ENCODE measurements around the gene INA.
"Not testable (repeated sequence)": the region's sequence is repeated elsewhere in the genome, so short reads cannot be mapped to it uniquely, and the experiment has no call there.

The INA gene

GRCh38 chr10:103276896-103277712, at the start of gene INA:
Gene INA (plus strand): TSS chr10:103277138. CDS start chr10:103277212, 74 bp downstream.
- no peaks in the 10 kb centered on the region for H3K9me3 Mint-ChIP-seq
- DNase-seq (ENCODE audit: low spot score in 2 of 2) = peak in 1 of 2 donors; percentile 52
- peaks cover 17% of the 10 kb centered on the region for H3K4me1 Mint-ChIP-seq
- no peaks in the 10 kb centered on the region for H3K36me3 Mint-ChIP-seq
- peak within 1 kb of the TSS; percentile 45 for H3K4me3 Mint-ChIP-seq
- ATAC-seq = peak; percentile 71
- H3K27ac Mint-ChIP-seq = no peak within 1 kb of the TSS

GRCh38 chr10:103227416-103227815, 49.5 kb upstream of the INA start:
- DNase-seq (ENCODE audit: low spot score in 2 of 2) (no peak), ATAC-seq (no peak)
- Mint-ChIP-seq H3K4me3 (no peak overlapping the region), H3K9me3 (peaks cover 9% of the 10 kb centered on the region), H3K27ac (no peak overlapping the region), H3K4me1 (no peaks in the 10 kb centered on the region), H3K36me3 (no peaks in the 10 kb centered on the region)

- Mint-ChIP-seq H3K4me3 (no peak overlapping the region), H3K9me3 (no peaks in the 10 kb centered on the region), H3K36me3 (no peaks in the 10 kb centered on the region), H3K4me1 (no peaks in the 10 kb centered on the region), H3K27ac (no peak overlapping the region)
- no peak for DNase-seq (ENCODE audit: low spot score in 2 of 2)
- no peak for ATAC-seq
These were observed 45.8 kb upstream of the INA start for GRCh38 chr10:103231047-103231551.

GRCh38 chr10:103232131-103232673, 44.7 kb upstream of the INA start:
- DNase-seq (ENCODE audit: low spot score in 2 of 2) (no peak), ATAC-seq (no peak)
- Mint-ChIP-seq H3K4me1 (no peaks in the 10 kb centered on the region), H3K9me3 (no peaks in the 10 kb centered on the region), H3K36me3 (no peaks in the 10 kb centered on the region), H3K4me3 (no peak overlapping the region), H3K27ac (no peak overlapping the region)

GRCh38 chr10:103232772-103233488, 44.0 kb upstream of the INA start:
- Mint-ChIP-seq H3K4me3 (no peak overlapping the region), H3K4me1 (no peaks in the 10 kb centered on the region), H3K27ac (no peak overlapping the region), H3K9me3 (no peaks in the 10 kb centered on the region), H3K36me3 (no peaks in the 10 kb centered on the region)
- no peak for DNase-seq (ENCODE audit: low spot score in 2 of 2)
- ATAC-seq = no peak

GRCh38 chr10:103235775-103236174, 41.2 kb upstream of the INA start:
- no peak for ATAC-seq
- Mint-ChIP-seq H3K27ac (no peak overlapping the region), H3K36me3 (no peaks in the 10 kb centered on the region)

GRCh38 chr10:103238506-103239252, 38.3 kb upstream of the INA start:
- ATAC-seq = no peak
- Mint-ChIP-seq H3K27ac (no peak overlapping the region), H3K4me3 (no peak overlapping the region), H3K36me3 (no peaks in the 10 kb centered on the region), H3K9me3 (no peaks in the 10 kb centered on the region), H3K4me1 (peaks cover 7% of the 10 kb centered on the region)
- no peak for DNase-seq (ENCODE audit: low spot score in 2 of 2)

More at GRCh38 chr10:103235775-103236174, 41.2 kb upstream of the INA start:
- H3K4me3 Mint-ChIP-seq = no peak overlapping the region
- no peak for DNase-seq (ENCODE audit: low spot score in 2 of 2)
- peaks cover 7% of the 10 kb centered on the region for H3K4me1 Mint-ChIP-seq
- H3K9me3 Mint-ChIP-seq = no peaks in the 10 kb centered on the region

- DNase-seq (ENCODE audit: low spot score in 2 of 2) (no peak), ATAC-seq (no peak)
- Mint-ChIP-seq H3K4me3 (no peak overlapping the region), H3K9me3 (no peaks in the 10 kb centered on the region), H3K36me3 (no peaks in the 10 kb centered on the region), H3K4me1 (peaks cover 12% of the 10 kb centered on the region), H3K27ac (no peak overlapping the region)
These were observed 35.5 kb upstream of the INA start for GRCh38 chr10:103241262-103242011.

- no peaks in the 10 kb centered on the region for H3K9me3 Mint-ChIP-seq
- peak; percentile 78 for ATAC-seq
- no peak overlapping the region for H3K4me3 Mint-ChIP-seq
These were observed 32.2 kb upstream of the INA start for GRCh38 chr10:103244666-103245271.

GRCh38 chr10:103245587-103245986, 31.4 kb upstream of the INA start, which contains the start of gene RPEL1:
Gene RPEL1 (plus strand): TSS chr10:103245887. CDS start chr10:103245997, 110 bp downstream.
- not testable (repeated sequence) for H3K4me3 Mint-ChIP-seq; H3K9me3 Mint-ChIP-seq; DNase-seq (ENCODE audit: low spot score in 2 of 2); H3K36me3 Mint-ChIP-seq; ATAC-seq; H3K27ac Mint-ChIP-seq; H3K4me1 Mint-ChIP-seq

More at GRCh38 chr10:103244666-103245271, 32.2 kb upstream of the INA start:
- peak; percentile 43 to 76 for DNase-seq (ENCODE audit: low spot score in 2 of 2)
- Mint-ChIP-seq H3K4me1 (peaks cover 12% of the 10 kb centered on the region), H3K27ac (no peak overlapping the region), H3K36me3 (no peaks in the 10 kb centered on the region)

GRCh38 chr10:103246324-103246723, 30.6 kb upstream of the INA start:
- H3K36me3 Mint-ChIP-seq = peaks cover 11% of the 10 kb centered on the region
- H3K4me3 Mint-ChIP-seq = no peak overlapping the region
- ATAC-seq (no peak), DNase-seq (ENCODE audit: low spot score in 2 of 2) (no peak)
- peaks cover 2% of the 10 kb centered on the region for H3K9me3 Mint-ChIP-seq
- peaks cover 9% of the 10 kb centered on the region for H3K4me1 Mint-ChIP-seq
- H3K27ac Mint-ChIP-seq = no peak overlapping the region

GRCh38 chr10:103254113-103254512, 22.8 kb upstream of the INA start:
- DNase-seq (ENCODE audit: low spot score in 2 of 2) = no peak
- Mint-ChIP-seq H3K4me3 (no peak overlapping the region), H3K27ac (no peak overlapping the region), H3K9me3 (peaks cover 3% of the 10 kb centered on the region), H3K36me3 (peaks cover 15% of the 10 kb centered on the region), H3K4me1 (peaks cover 7% of the 10 kb centered on the region)
- ATAC-seq = no peak

GRCh38 chr10:103254538-103255325, 22.2 kb upstream of the INA start:
- DNase-seq (ENCODE audit: low spot score in 2 of 2) (peak in 1 of 2 donors; percentile 56), ATAC-seq (peak; percentile 87)
- H3K36me3 Mint-ChIP-seq = peaks cover 15% of the 10 kb centered on the region
- H3K4me3 Mint-ChIP-seq = no peak overlapping the region
- no peak overlapping the region for H3K27ac Mint-ChIP-seq
- H3K9me3 Mint-ChIP-seq = peaks cover 3% of the 10 kb centered on the region
- H3K4me1 Mint-ChIP-seq = peaks cover 7% of the 10 kb centered on the region

All from stimulated activated effector memory CD8-positive, alpha-beta T cell treated with anti-CD3 and anti-CD28 coated beads, Interleukin-12 subunit alpha, Interleukin-12 subunit beta, amount 100 ng/mL, for 72 hours (primary cell).